ENCODE measurements around the gene FAM120A.

GRCh38 chr9:93595461-93595860 lies 144.0 kb downstream of the FAM120A start:
- no peak for TF ChIP-seq CTCF (IDR thresholded peaks at IDR 0.05)
- no peak for TF ChIP-seq POLR2A (IDR thresholded peaks at IDR 0.05)
- TF ChIP-seq POLR2AphosphoS5 (IDR thresholded peaks at IDR 0.05) = no peak
- no peak for TF ChIP-seq EP300 (IDR thresholded peaks at IDR 0.05)
